ENCODE results near the gene PRR3. TPM values are rescaled to one million over a fixed set of nuclear protein-coding genes. Genes with fewer than 3 reads are reported as not detected.

PRR3 gene
- total and polyA plus RNA-seq, 9 of the 15 experiments (the other 6 are each of a cell fraction or from before 2014, with no cell fraction given) = 23.5 to 59.6 (median 28.8) TPM

DNA sequence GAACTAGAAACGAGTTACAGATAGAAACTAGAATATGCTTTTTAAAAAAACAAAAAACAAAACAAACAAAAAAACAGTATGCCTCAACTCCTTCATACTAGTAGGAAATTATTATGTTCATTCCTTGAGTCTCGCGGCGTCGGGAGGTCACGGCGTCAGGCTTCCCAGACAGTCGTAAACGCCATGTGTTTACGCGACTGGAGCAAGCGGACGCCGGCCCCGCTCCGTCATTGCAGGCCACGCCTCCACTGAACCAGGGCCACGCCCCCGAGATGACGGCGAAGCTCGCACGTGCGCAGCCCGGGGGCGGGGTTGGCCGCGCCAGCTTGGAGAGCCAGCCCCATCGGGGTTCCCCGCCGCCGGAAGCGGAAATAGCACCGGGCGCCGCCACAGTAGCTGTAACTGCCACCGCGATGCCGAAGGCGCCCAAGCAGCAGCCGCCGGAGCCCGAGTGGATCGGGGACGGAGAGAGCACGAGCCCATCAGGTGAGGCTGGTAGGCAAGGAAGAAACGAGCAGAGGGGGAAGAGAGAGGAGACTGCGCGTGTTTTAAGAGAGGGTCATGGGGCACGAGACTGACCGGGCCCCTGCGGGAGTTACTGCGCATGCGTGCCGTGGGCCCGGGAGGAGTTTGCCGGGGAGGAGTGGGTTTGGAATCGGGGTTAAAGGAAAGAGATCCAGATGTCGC lies 14.1 kb downstream of the PRR3 start, which contains the start of gene ABCF1 (continued):
- TF ChIP-seq, protein P1, sequence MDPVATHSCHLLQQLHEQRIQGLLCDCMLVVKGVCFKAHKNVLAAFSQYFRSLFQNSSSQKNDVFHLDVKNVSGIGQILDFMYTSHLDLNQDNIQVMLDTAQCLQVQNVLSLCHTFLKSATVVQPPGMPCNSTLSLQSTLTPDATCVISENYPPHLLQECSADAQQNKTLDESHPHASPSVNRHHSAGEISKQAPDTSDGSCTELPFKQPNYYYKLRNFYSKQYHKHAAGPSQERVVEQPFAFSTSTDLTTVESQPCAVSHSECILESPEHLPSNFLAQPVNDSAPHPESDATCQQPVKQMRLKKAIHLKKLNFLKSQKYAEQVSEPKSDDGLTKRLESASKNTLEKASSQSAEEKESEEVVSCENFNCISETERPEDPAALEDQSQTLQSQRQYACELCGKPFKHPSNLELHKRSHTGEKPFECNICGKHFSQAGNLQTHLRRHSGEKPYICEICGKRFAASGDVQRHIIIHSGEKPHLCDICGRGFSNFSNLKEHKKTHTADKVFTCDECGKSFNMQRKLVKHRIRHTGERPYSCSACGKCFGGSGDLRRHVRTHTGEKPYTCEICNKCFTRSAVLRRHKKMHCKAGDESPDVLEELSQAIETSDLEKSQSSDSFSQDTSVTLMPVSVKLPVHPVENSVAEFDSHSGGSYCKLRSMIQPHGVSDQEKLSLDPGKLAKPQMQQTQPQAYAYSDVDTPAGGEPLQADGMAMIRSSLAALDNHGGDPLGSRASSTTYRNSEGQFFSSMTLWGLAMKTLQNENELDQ (CRISPR knock-in tag; IDR thresholded peaks at IDR 0.05; ENCODE audit: borderline replicate concordance) = no peak
- peak; percentile 94; the same call in 1 of the 2 replicates for TF ChIP-seq ERF (CRISPR knock-in tag; IDR thresholded peaks at IDR 0.05)
- TF ChIP-seq, protein P2, sequence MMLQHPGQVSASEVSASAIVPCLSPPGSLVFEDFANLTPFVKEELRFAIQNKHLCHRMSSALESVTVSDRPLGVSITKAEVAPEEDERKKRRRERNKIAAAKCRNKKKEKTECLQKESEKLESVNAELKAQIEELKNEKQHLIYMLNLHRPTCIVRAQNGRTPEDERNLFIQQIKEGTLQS (IDR thresholded peaks at IDR 0.05) = no peak
- TF ChIP-seq, protein P2 (CRISPR knock-in tag; conservative IDR thresholded peaks at IDR 0.05) = peak; percentile 84; the same call in 1 of the 2 replicates
- 0 out of 2 replicates have a peak, but pooled peaks have one; percentile 14 for TF ChIP-seq ZNF79 (CRISPR knock-in tag; IDR thresholded peaks at IDR 0.05; ENCODE audit: low read depth)
- no peak for TF ChIP-seq ZNF282 (CRISPR knock-in tag; IDR thresholded peaks at IDR 0.05)
- TF ChIP-seq U2AF1 (optimal IDR thresholded peaks at IDR 0.05; ENCODE audit: low read depth, low read length) = no peak
- TF ChIP-seq FOXJ2 (tag; IDR thresholded peaks at IDR 0.05) = 0 out of 2 replicates have a peak, but pooled peaks have one; percentile 72
- TF ChIP-seq STAT5A (IDR thresholded peaks at IDR 0.05; ENCODE audit: borderline replicate concordance, low read length) = no peak
- TF ChIP-seq, protein P3, sequence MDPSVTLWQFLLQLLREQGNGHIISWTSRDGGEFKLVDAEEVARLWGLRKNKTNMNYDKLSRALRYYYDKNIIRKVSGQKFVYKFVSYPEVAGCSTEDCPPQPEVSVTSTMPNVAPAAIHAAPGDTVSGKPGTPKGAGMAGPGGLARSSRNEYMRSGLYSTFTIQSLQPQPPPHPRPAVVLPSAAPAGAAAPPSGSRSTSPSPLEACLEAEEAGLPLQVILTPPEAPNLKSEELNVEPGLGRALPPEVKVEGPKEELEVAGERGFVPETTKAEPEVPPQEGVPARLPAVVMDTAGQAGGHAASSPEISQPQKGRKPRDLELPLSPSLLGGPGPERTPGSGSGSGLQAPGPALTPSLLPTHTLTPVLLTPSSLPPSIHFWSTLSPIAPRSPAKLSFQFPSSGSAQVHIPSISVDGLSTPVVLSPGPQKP (CRISPR knock-in tag; IDR thresholded peaks at IDR 0.05) = no peak
- TF ChIP-seq KDM1A (IDR thresholded peaks at IDR 0.05) = no peak
- no peak for TF ChIP-seq SAFB2 (IDR thresholded peaks at IDR 0.05; ENCODE audit: borderline replicate concordance, low read depth, low read length, severe bottlenecking)
- no peak for TF ChIP-seq HMG20A (CRISPR knock-in tag; conservative IDR thresholded peaks at IDR 0.05)
- no peak for TF ChIP-seq ZNF384 (IDR thresholded peaks at IDR 0.05; ENCODE audit: low read depth, low read length)
- no peak for TF ChIP-seq HDAC6 (IDR thresholded peaks at IDR 0.05; ENCODE audit: low read depth, low read length)
- no peak for TF ChIP-seq SIX5 (IDR thresholded peaks at IDR 0.05; ENCODE audit: borderline replicate concordance in 1 of 2, insufficient read depth in 1 of 2, low read depth in 1 of 2, low read length in 2 of 2)
- 0 out of 2 replicates have a peak, but pooled peaks have one; percentile 7 for TF ChIP-seq SMARCA5 (IDR thresholded peaks at IDR 0.05)
- TF ChIP-seq FOXM1 (IDR thresholded peaks at IDR 0.05; ENCODE audit: low read depth) = no peak
- peak; percentile 81; the same call in 1 of the 2 replicates for TF ChIP-seq FOXM1 (CRISPR knock-in tag; IDR thresholded peaks at IDR 0.05; ENCODE audit: low read depth)
- TF ChIP-seq FIP1L1 (IDR thresholded peaks at IDR 0.05; ENCODE audit: low read depth, low read length, poor library complexity, severe bottlenecking) = no peak
- TF ChIP-seq ZNF12 (CRISPR knock-in tag; IDR thresholded peaks at IDR 0.05) = peak; percentile 63
- TF ChIP-seq, protein P4, sequence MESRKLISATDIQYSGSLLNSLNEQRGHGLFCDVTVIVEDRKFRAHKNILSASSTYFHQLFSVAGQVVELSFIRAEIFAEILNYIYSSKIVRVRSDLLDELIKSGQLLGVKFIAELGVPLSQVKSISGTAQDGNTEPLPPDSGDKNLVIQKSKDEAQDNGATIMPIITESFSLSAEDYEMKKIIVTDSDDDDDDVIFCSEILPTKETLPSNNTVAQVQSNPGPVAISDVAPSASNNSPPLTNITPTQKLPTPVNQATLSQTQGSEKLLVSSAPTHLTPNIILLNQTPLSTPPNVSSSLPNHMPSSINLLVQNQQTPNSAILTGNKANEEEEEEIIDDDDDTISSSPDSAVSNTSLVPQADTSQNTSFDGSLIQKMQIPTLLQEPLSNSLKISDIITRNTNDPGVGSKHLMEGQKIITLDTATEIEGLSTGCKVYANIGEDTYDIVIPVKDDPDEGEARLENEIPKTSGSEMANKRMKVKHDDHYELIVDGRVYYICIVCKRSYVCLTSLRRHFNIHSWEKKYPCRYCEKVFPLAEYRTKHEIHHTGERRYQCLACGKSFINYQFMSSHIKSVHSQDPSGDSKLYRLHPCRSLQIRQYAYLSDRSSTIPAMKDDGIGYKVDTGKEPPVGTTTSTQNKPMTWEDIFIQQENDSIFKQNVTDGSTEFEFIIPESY (CRISPR knock-in tag; IDR thresholded peaks at IDR 0.05) = peak; percentile 89
- TF ChIP-seq GTF2A2 (tag; IDR thresholded peaks at IDR 0.05) = no peak; the same call in 1 of the 2 replicates
